Left kidney (tissue), 8 donors: Measurements from ENCODE around the gene GRIA3. TPM values are rescaled to one million over a fixed set of nuclear protein-coding genes. Genes with fewer than 3 reads are reported as not detected.

Source experiments
- DNase-seq: peaks from one replicate; pipeline ENCODE4 v3.0.0-alpha.2; 2013
- long read RNA-seq, 8 donors: transcript quantifications; one replicate each; lab custom pipeline, GENCODE V29; 2026
- polyA plus RNA-seq: library from polyadenylated mRNA; unstranded; fragments of 120-200 nt; gene quantifications from one replicate; pipeline ENCODE4 v1.2.1, GENCODE V29; 2013; ENCODE audit not compliant: insufficient read length

Gene GRIA3
- 2.6 TPM for polyA plus RNA-seq
- long read RNA-seq, donor 1, partial matches to known transcripts = 109 of 109 reads
- long read RNA-seq, donor 1, other reads (novel, unspliced or antisense) = 0 of 109 reads
- long read RNA-seq, donor 2 = 0 reads
- long read RNA-seq, donor 3 = 0 reads
- long read RNA-seq, donor 4 = 0 reads
- long read RNA-seq, donor 5 = 0 reads
- long read RNA-seq, donor 6 = 0 reads
- long read RNA-seq, donor 7, partial matches to known transcripts = 0 of 2 reads
- long read RNA-seq, donor 7, other reads (novel, unspliced or antisense) = 0 of 2 reads
- long read RNA-seq, donor 8 = 0 reads

DNA sequence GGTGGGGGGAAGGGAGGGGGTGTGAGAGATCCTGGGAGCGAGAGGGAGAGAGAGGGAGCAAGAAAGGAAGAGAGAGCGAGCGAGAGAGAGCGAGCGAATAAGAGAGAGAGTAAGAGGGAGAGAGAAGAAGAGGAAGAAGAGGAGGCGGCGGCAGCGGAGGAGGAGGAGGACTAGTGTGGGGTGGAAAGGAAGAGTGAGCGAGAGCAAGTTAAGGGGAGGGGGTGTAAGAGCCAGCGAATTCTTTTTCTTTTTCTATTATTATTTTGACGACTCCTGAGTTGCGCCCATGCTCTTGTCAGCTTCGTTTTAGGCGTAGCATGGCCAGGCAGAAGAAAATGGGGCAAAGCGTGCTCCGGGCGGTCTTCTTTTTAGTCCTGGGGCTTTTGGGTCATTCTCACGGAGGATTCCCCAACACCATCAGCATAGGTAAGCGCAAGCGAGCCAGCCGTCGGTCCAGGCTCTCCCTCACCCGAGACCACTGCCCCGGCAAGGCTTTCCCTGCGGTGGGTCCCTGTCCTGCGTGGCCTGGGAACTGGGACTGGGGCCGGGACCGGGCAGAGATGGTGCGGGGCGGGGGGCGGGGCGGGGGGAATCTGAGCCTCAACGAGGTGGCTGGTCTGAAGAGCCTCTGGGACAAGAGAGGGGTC lies at the start of gene GRIA3:
Gene GRIA3 (plus strand): TSS at position 60 of the 647 bp plus-strand sequence. CDS start 258 bp downstream, at position 318.
- DNase-seq = no peak

- no peak for DNase-seq
These were observed 45.6 kb upstream of the GRIA3 start for GRCh38 chrX:123138473-123138872.

GRCh38 chrX:123140454-123140853 lies 43.6 kb upstream of the GRIA3 start:
- DNase-seq = no peak

- no peak for DNase-seq
These were observed 43.2 kb upstream of the GRIA3 start for GRCh38 chrX:123140904-123141303.

DNA sequence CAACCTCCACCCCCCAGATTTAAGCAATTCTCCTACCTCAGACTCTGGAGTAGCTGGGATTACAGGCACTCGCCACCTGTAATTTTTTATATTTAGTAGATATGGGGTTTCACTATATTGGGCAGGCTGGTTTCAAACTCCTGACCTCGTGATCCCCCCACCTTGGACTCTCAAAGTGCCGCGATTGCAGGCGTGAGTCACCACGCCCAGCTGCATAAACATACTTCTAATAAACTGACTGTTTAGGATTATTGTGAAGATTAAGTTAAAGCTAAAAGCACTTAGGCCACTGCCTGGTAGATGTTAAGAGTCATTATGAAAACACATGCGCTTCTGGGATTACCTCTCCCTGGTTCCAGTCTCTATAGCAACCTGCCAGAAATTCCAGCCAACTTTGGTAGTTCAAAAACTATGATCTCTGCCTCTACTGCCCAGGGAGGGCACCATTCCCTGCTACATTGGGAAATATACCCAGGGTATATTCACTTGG lies 30.2 kb upstream of the GRIA3 start:
- no peak for DNase-seq

DNA sequence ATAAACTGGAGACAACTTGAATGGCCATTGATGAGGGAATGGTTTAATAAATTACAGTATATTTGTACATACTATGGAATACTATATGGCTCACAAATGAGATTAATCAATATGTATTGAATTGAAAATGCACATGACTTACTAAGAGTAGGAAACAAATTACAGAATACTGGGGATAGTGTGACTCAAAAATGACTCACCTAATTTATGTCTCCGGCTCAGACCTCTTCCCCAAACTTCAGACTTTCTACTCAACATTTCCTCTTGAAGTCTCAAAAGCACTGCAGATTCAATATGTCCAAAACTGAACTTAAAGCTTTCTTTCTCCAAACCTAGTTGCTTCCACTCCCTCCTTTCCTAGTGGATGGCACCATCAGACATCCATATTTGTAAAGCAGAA lies 28.8 kb upstream of the GRIA3 start:
- no peak for DNase-seq

DNA sequence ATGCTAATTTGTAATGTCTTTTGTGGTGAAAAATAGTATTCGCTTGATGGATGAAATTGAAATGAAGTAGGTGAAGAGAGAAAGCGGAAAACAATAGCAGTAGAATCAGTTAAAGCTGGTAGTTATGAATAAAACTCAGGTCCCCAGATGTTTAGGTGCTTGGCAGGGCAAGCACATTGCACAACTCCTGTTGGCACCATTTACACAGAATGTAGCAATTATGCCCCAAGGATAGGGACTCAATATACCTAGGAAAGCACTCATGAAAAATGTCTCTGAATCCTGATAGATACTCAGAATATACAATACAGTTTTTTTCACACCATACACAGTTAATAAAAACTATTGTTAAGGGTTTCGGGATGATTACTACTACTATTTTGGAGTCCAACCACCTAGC lies 26.5 kb upstream of the GRIA3 start:
- no peak for DNase-seq

DNA sequence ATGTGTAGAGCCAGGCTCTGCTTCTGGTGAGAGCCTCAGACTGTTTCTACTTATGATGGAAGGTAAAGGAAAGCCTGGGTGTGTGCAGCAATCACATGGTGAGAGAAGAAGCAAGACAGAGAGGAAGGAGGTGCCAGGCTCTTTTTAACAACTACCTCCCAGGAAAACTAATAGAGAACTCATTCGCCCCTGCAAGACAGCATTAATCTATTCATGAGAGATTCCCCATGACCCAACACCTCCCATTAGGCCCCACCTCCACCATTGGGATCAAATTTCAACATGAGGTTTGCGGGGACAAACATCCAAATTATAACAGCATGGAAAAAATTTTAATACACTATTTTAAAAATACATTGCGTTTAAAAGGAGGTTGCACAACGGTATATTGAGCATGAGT lies 24.7 kb upstream of the GRIA3 start:
- no peak for DNase-seq

DNA sequence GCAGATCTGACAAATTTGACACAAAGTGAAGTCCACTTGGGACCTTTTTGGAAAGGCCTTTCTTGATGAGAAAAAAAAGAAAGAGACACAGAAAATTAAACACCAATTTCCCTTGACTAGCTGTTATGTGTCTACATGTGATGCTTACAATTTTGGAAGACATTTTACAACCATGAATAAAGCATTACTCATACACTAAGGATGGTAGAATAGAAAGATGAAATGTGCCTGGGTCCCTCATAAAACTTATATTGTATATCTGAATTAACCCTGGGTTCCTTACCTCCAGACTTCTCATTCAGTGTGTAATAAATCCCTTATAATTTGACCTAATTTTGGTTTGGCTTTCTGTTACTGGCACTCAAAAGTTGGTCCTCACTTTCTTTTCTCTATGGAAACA lies 16.5 kb upstream of the GRIA3 start:
- DNase-seq = no peak

GRCh38 chrX:123169247-123169901 lies 14.7 kb upstream of the GRIA3 start:
- DNase-seq = no peak

- no peak for DNase-seq
These were observed 13.5 kb upstream of the GRIA3 start for GRCh38 chrX:123170546-123170945.

- no peak for DNase-seq
These were observed 12.3 kb upstream of the GRIA3 start for GRCh38 chrX:123171781-123172180.

DNA sequence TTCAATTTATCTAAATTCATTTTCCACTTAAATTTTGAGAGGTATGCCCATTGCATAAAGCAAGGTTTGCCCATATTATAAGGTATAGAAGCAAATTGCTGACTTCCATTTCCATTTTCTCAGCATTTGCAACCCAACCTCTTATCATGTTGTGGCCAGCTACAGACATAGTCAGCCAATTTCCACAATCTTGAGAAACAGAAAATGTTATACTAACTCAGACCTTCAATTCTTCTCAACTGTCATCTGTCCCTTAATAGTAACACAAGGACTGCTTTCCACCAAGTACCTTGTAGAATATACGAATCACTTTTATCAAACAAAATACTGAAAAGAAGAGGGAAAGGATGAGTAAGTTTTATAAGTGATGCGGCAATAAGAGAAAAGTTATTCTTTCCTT lies 11.2 kb upstream of the GRIA3 start:
- DNase-seq = no peak

- no peak for DNase-seq
These were observed 10.2 kb upstream of the GRIA3 start for GRCh38 chrX:123173833-123174232.

- DNase-seq = no peak
These were observed 8.5 kb upstream of the GRIA3 start for GRCh38 chrX:123175366-123176122.

DNA sequence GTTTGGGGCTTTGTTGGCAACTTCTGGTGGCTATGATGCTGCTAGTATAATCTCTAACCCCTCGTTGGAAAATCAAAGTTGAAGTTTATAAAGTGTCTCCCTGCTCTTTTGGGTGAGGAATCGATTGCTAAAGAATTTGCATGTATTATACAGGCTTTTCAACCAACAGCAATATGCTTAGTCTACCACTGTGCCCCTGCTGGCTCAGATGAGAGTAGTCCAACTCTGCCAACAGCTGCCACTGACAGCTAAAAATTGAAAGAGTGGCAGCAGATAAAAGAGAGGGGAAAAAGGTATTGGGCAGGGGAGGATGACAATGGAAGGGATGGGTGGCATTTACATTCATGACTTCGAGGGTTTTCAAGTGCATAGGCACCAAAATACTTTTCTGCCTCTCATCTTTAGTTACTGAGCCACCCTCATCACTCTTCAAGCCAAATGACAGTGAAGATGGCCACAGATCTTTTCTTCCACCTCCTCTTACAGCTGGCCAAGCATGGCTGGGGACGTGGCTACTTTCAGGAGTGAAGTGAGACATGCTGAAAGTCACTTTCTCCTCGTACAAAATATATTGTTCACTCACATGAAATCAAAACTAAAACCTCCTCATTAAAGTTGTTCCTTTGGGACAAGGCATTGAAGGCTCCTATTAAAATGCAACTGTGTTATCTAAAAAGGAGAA lies 2.7 kb upstream of the GRIA3 start:
- DNase-seq = no peak

GRCh38 chrX:123184866-123185276 lies 793 bp downstream of the GRIA3 start:
- DNase-seq = no peak

DNA sequence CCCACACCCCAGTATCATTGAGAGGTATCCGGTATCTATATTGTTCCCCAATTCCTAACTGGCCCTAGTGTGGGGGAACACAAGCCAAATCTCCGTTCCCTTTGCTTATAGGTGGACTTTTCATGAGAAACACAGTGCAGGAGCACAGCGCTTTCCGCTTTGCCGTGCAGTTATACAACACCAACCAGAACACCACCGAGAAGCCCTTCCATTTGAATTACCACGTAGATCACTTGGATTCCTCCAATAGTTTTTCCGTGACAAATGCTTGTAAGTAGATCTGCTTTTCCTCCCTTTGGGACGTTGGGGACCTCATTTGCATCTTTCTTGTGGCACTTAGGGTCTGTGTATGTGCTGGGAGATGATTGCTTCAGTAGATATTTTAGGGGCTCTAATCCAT lies 1.6 kb downstream of the GRIA3 start:
- no peak for DNase-seq

DNA sequence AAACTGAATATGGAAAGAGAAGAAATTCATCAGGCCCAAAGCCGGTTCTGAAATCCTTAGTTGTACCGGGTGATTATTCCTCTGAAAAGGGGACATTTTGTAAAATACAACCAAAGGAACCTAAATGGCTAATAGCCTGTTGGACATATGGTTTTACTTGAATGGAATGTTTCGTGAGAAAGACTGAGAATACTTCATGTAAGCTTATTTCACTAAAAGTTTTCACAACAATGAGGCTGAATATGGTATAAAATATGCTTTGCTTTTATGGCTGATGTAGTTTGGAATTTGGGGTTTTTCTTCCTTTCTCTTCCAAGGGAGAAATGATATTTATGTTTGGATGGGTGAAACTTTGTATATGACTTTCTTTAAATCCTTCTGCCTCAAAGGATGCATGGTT lies 2.7 kb downstream of the GRIA3 start:
- no peak for DNase-seq

DNA sequence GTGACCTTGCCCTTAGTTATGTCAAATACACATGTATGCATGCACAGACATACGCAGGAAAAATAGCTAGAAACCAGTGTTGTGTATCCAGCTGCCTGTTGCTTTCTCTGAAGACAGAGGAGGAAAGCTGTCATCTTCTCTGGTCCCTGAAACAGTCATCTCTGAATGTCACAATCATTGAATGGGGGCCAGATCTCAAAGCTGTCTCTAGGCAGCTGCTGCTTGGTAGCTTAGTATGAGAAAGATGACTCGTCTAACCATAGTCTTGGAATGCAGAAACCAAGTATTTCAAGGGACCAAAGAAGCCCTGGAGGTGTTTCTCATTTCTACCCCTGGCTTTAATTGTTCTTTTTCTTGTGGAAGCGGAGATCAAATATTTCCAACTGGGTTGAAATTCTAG lies 4.0 kb downstream of the GRIA3 start:
- DNase-seq = no peak

GRCh38 chrX:123189338-123189737 lies 5.3 kb downstream of the GRIA3 start:
- no peak for DNase-seq

DNA sequence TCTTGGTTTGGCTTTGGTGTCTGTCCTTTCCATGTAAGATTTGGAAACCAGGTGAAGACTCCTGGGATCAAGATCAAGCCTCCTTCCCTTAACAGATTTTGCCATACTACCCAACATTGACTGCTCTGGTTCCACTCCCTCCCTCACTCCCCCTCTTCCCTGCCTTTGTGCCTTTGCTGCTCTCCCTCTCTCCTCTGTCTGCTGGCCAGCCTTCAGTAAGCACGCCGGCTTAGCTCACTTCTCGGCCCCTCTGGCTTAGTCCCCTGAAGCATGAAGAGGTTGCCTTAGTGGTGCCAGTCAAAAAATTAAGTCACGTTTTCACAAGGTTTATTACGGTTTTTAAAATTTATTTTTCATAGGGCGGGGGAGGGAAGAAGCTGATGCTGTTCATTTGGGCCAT lies 6.0 kb downstream of the GRIA3 start:
- no peak for DNase-seq
